Liver (tissue), 9 donors: ENCODE measurements around the gene SEC22C. TPM values are rescaled to one million over a fixed set of nuclear protein-coding genes. Genes with fewer than 3 reads are reported as not detected.

Experiments
- DNase-seq: peaks from one replicate; pipeline ENCODE4 v3.0.0-alpha.2; 2017; ENCODE audit warnings: low spot score
- H3K27ac ChIP-seq, 2 donors: one replicate each; pipeline ENCODE4 v1.7.0; 2013; ENCODE audit warnings: inconsistent platforms in 2 of 2, low read length in 2 of 2, control low read depth in 1 of 2, low read depth in 1 of 2, mild to moderate bottlenecking in 1 of 2
- H3K27me3 ChIP-seq, 4 donors: one replicate each; pipeline versions ENCODE4 v1.6.1 to v1.7.0; 2013; ENCODE audit warnings: low read length in 3 of 4, inconsistent platforms in 1 of 4, mild to moderate bottlenecking in 1 of 4, moderate library complexity in 1 of 4; ENCODE audit not compliant: control insufficient read depth in 4 of 4, insufficient read depth in 4 of 4
- H3K36me3 ChIP-seq, 4 donors: one replicate each; pipeline versions ENCODE4 v1.6.1 to v1.7.0; 2013; ENCODE audit warnings: low read length in 3 of 4, mild to moderate bottlenecking in 3 of 4, low read depth in 1 of 4, moderate library complexity in 1 of 4; ENCODE audit not compliant: control insufficient read depth in 4 of 4, insufficient read depth in 3 of 4
- H3K4me1 ChIP-seq, 4 donors: one replicate each; pipeline versions ENCODE4 v1.6.1 to v1.7.0; 2013; ENCODE audit warnings: low read length in 3 of 4, mild to moderate bottlenecking in 3 of 4, moderate library complexity in 1 of 4; ENCODE audit not compliant: control insufficient read depth in 4 of 4, insufficient read depth in 4 of 4
- H3K4me3 ChIP-seq, 3 donors: one replicate each; pipeline versions ENCODE4 v1.6.1 to v1.7.0; 2013; ENCODE audit warnings: low read length in 3 of 3, control low read depth in 1 of 3, low read depth in 1 of 3, mild to moderate bottlenecking in 1 of 3
- H3K9ac ChIP-seq, 2 donors: one replicate each; pipeline ENCODE4 v1.7.0; 2013; ENCODE audit warnings: low read length in 2 of 2, mild to moderate bottlenecking in 2 of 2, moderate library complexity in 2 of 2, control low read depth in 1 of 2, low read depth in 1 of 2
- H3K9me3 ChIP-seq, 4 donors: one replicate each; pipeline versions ENCODE4 v1.6.1 to v1.7.0; 2013; ENCODE audit warnings: low read length in 3 of 4; ENCODE audit not compliant: control insufficient read depth in 4 of 4
- EGR1 ChIP-seq, 2 donors: IDR thresholded peaks; 2 replicates each; pipeline ENCODE4 v1.6.1; 2016 to 2018; ENCODE audit warnings: antibody characterized with exemption in 2 of 2, low read depth in 2 of 2
- FOXA1 ChIP-seq: IDR thresholded peaks from 2 replicates; pipeline ENCODE4 v1.6.1; 2016; ENCODE audit warnings: antibody characterized with exemption
- GABPA ChIP-seq, 2 donors: IDR thresholded peaks in 1 of 2; conservative IDR thresholded peaks in 1 of 2; 2 replicates each; pipeline ENCODE4 v1.6.1; 2016; ENCODE audit warnings: antibody characterized with exemption in 2 of 2, mild to moderate bottlenecking in 1 of 2, moderate library complexity in 1 of 2
- HNF4A ChIP-seq, 2 donors: conservative IDR thresholded peaks; 2 replicates each; pipeline ENCODE4 v1.6.1; 2016; ENCODE audit warnings: antibody characterized with exemption in 2 of 2, mild to moderate bottlenecking in 2 of 2
- HNF4G ChIP-seq: IDR thresholded peaks from 2 replicates; pipeline ENCODE4 v1.6.1; 2016; ENCODE audit warnings: antibody characterized with exemption
- JUND ChIP-seq, 2 donors: IDR thresholded peaks; 2 replicates each; pipeline ENCODE4 v1.6.1; 2016; ENCODE audit warnings: antibody characterized with exemption in 2 of 2
- RAD21 ChIP-seq, 2 donors: IDR thresholded peaks; 2 replicates each; pipeline ENCODE4 v1.6.1; 2016; ENCODE audit warnings: antibody characterized with exemption in 2 of 2, mild to moderate bottlenecking in 2 of 2
- RXRA ChIP-seq, 2 donors: IDR thresholded peaks; 2 replicates each; pipeline ENCODE4 v1.6.1; 2017 to 2018; ENCODE audit warnings: antibody characterized with exemption in 2 of 2, mild to moderate bottlenecking in 1 of 2
- SP1 ChIP-seq: IDR thresholded peaks from 2 replicates; pipeline ENCODE4 v1.6.1; 2018; ENCODE audit warnings: antibody characterized with exemption, mild to moderate bottlenecking
- TAF1 ChIP-seq: conservative IDR thresholded peaks from 2 replicates; pipeline ENCODE4 v1.6.1; 2016; ENCODE audit warnings: antibody characterized with exemption, mild to moderate bottlenecking
- YY1 ChIP-seq: IDR thresholded peaks from 2 replicates; pipeline ENCODE4 v1.6.1; 2016; ENCODE audit warnings: antibody characterized with exemption, mild to moderate bottlenecking
- WGBS: extraction: QIAGEN DNeasy Blood & Tissue Kit; methylation state at CpG from one replicate; pipeline ENCODE4 v1.1.7; 2013; 5-methylcytosine and 5-hydroxymethylcytosine counted together
- polyA plus RNA-seq, 2 donors: library from polyadenylated mRNA; stranded (reverse) in 1 of 2; unstranded in 1 of 2; fragments of 200-250 nt in 1 of 2; fragments of >200 nt in 1 of 2; fragmentation: Nextera tagmentation in 1 of 2; extraction: Ambion mirVana in 1 of 2; gene quantifications; one replicate each; pipeline versions ENCODE4 v1.2.1 to v1.2.3, GENCODE V29; 2013 to 2015
- total RNA-seq, 2 donors: library from RNA; depleted of rRNA; stranded (reverse); fragments of >200 nt; gene quantifications; one replicate each; pipeline ENCODE4 v1.2.3, GENCODE V29; 2014
- TF ChIP-seq, protein P1 (sequence below): fragments of 150-350 bp; IDR thresholded peaks from 2 replicates; pipeline ENCODE4 v1.5.1; 2017; ENCODE audit warnings: improper control_type of control experiment, low read depth, low read length; ENCODE audit not compliant: missing input control
- TF ChIP-seq, protein P2 (sequence below): IDR thresholded peaks from 2 replicates; pipeline ENCODE4 v1.6.1; 2016; ENCODE audit warnings: antibody characterized with exemption
- TF ChIP-seq, protein P3 (sequence below): IDR thresholded peaks from 2 replicates; pipeline ENCODE4 v1.6.1; 2016; ENCODE audit warnings: antibody characterized with exemption
- TF ChIP-seq, protein P4 (sequence below): IDR thresholded peaks from 2 replicates; pipeline ENCODE4 v1.6.1; 2016; ENCODE audit warnings: antibody characterized with exemption
- TF ChIP-seq, protein P5 (sequence below): IDR thresholded peaks from 2 replicates; pipeline ENCODE4 v1.6.1; 2016; ENCODE audit warnings: antibody characterized with exemption, mild to moderate bottlenecking
- donor health status: healthy.
- donor health status: healthy.
- donor health status: healthy.
- donor health status: healthy.
- donor health status: healthy.

The SEC22C gene
- total and polyA plus RNA-seq, 4 donors, result 14.5 to 48.5 (median 17.8) TPM

DNA sequence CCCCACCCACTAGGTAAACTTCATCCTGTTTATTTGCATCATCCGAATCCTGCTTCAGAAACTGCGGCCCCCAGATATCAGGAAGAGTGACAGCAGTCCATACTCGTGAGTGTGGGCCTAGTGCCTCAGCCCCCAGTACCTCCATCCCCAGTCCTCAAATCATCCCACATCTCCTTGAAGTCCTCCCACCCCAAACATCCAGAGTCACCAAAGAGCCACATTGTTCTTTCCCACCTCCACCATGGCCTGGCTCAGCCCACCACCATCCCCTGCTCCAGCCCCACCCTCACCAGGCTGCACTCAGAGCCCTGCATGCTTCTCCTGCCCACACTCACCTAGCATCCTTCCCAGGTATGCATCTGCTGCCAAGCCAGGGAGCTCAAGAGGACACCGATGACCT, 49.5 kb downstream of the SEC22C start (continued):
- no peak for TF ChIP-seq RXRA (IDR thresholded peaks at IDR 0.05)
- no peak for TF ChIP-seq RAD21 (IDR thresholded peaks at IDR 0.05)
- TF ChIP-seq FOXA1, result no peak

DNA sequence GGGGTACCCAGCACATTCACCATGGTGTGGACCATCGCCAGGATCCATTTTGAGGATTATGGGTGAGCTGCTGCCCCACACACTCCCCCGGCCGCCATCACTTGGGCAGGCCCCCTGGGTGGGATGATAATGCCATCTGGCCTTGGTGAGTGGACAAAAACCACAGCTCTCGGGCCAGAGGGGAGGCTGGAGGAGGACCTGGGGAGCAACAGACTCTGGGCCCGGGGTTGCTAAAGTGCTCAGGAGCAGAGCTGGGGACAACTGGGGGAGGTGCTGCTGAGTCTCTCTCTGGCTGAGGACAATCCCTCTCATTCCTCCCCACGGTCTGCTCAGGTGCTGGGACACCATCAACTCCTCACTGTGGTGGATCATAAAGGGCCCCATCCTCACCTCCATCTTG, 50.3 kb downstream of the SEC22C start:
- H3K4me3 ChIP-seq, result no peak overlapping the region
- no peaks in the 10 kb centered on the region for H3K9me3 ChIP-seq
- no peaks in the 10 kb centered on the region for H3K36me3 ChIP-seq
- TF ChIP-seq HNF4A (conservative IDR thresholded peaks at IDR 0.05) (no peak), GABPA (IDR thresholded peaks at IDR 0.05 in 1 of 2, conservative IDR thresholded peaks at IDR 0.05 in 1 of 2) (no peak), HNF4G (no peak), TAF1 (no peak), SP1 (no peak), FOXA1 (no peak), RAD21 (IDR thresholded peaks at IDR 0.05) (no peak), YY1 (no peak), EGR1 (IDR thresholded peaks at IDR 0.05; ENCODE audit: low read depth in 2 of 2) (no peak)
- TF ChIP-seq, protein P1, sequence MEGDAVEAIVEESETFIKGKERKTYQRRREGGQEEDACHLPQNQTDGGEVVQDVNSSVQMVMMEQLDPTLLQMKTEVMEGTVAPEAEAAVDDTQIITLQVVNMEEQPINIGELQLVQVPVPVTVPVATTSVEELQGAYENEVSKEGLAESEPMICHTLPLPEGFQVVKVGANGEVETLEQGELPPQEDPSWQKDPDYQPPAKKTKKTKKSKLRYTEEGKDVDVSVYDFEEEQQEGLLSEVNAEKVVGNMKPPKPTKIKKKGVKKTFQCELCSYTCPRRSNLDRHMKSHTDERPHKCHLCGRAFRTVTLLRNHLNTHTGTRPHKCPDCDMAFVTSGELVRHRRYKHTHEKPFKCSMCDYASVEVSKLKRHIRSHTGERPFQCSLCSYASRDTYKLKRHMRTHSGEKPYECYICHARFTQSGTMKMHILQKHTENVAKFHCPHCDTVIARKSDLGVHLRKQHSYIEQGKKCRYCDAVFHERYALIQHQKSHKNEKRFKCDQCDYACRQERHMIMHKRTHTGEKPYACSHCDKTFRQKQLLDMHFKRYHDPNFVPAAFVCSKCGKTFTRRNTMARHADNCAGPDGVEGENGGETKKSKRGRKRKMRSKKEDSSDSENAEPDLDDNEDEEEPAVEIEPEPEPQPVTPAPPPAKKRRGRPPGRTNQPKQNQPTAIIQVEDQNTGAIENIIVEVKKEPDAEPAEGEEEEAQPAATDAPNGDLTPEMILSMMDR, result no peak
- TF ChIP-seq, protein P2, sequence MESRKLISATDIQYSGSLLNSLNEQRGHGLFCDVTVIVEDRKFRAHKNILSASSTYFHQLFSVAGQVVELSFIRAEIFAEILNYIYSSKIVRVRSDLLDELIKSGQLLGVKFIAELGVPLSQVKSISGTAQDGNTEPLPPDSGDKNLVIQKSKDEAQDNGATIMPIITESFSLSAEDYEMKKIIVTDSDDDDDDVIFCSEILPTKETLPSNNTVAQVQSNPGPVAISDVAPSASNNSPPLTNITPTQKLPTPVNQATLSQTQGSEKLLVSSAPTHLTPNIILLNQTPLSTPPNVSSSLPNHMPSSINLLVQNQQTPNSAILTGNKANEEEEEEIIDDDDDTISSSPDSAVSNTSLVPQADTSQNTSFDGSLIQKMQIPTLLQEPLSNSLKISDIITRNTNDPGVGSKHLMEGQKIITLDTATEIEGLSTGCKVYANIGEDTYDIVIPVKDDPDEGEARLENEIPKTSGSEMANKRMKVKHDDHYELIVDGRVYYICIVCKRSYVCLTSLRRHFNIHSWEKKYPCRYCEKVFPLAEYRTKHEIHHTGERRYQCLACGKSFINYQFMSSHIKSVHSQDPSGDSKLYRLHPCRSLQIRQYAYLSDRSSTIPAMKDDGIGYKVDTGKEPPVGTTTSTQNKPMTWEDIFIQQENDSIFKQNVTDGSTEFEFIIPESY, result no peak
- TF ChIP-seq, protein P3, sequence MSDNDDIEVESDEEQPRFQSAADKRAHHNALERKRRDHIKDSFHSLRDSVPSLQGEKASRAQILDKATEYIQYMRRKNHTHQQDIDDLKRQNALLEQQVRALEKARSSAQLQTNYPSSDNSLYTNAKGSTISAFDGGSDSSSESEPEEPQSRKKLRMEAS, result no peak
- TF ChIP-seq, protein P4, sequence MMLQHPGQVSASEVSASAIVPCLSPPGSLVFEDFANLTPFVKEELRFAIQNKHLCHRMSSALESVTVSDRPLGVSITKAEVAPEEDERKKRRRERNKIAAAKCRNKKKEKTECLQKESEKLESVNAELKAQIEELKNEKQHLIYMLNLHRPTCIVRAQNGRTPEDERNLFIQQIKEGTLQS, result no peak
- no peaks in the 10 kb centered on the region for H3K27me3 ChIP-seq
- WGBS, result 93% methylated on average over 6 of the region's 6 CpGs
- H3K9ac ChIP-seq, result no peak overlapping the region
- H3K4me1 ChIP-seq, result peaks cover 0 to 3% (median 0%) of the 10 kb centered on the region in 4 donors
- DNase-seq, result no peak
- no peak overlapping the region for H3K27ac ChIP-seq

DNA sequence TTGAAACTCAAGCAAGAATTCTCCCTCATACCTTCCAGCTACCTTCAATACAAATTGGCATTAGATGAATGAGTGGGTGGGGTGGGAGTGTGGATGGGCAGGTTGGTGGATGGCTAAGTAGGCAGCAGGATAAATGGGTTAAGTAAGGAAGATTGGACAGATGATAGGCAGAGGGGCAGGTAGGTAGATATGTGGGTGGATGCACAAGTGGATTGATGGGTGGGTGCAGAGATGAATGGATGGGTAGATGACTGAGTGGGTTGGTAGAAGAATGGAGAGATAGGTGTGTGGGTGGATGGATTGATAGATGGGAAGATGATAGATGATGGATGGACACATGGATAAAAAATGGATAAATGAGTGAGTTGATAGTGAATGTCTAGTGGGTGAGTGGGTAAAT, 51.7 kb downstream of the SEC22C start:
- TF ChIP-seq, protein P4, result no peak
- TF ChIP-seq JUND (IDR thresholded peaks at IDR 0.05), result no peak
- TF ChIP-seq, protein P5, sequence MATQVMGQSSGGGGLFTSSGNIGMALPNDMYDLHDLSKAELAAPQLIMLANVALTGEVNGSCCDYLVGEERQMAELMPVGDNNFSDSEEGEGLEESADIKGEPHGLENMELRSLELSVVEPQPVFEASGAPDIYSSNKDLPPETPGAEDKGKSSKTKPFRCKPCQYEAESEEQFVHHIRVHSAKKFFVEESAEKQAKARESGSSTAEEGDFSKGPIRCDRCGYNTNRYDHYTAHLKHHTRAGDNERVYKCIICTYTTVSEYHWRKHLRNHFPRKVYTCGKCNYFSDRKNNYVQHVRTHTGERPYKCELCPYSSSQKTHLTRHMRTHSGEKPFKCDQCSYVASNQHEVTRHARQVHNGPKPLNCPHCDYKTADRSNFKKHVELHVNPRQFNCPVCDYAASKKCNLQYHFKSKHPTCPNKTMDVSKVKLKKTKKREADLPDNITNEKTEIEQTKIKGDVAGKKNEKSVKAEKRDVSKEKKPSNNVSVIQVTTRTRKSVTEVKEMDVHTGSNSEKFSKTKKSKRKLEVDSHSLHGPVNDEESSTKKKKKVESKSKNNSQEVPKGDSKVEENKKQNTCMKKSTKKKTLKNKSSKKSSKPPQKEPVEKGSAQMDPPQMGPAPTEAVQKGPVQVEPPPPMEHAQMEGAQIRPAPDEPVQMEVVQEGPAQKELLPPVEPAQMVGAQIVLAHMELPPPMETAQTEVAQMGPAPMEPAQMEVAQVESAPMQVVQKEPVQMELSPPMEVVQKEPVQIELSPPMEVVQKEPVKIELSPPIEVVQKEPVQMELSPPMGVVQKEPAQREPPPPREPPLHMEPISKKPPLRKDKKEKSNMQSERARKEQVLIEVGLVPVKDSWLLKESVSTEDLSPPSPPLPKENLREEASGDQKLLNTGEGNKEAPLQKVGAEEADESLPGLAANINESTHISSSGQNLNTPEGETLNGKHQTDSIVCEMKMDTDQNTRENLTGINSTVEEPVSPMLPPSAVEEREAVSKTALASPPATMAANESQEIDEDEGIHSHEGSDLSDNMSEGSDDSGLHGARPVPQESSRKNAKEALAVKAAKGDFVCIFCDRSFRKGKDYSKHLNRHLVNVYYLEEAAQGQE, result no peak
- no peak for DNase-seq
- Histone ChIP-seq H3K27me3 (no peaks in the 10 kb centered on the region), H3K9me3 (no peaks in the 10 kb centered on the region), H3K4me1 (peaks cover 0 to 4% (median 0%) of the 10 kb centered on the region in 4 donors), H3K27ac (no peak overlapping the region), H3K9ac (no peak overlapping the region), H3K36me3 (no peaks in the 10 kb centered on the region), H3K4me3 (no peak overlapping the region)
